GM18511 (cell line): ENCODE measurements around the gene PNLDC1.
"Not testable (repeated sequence)": the region's sequence is repeated elsewhere in the genome, so short reads cannot be mapped to it uniquely, and the experiment has no call there.

Experiments
- ATAC-seq: cut with Tn5 transposase; IDR thresholded peaks from one replicate; pipeline ENCODE4 v1.9.1; 2021; ENCODE audit warnings: mild to moderate bottlenecking, moderate library complexity; ENCODE audit not compliant: unreplicated experiment

PNLDC1 gene

GRCh38 chr6:159778542-159779103 is 21.5 kb upstream of the PNLDC1 start:
- ATAC-seq: no peak

- ATAC-seq: no peak
Measured at GRCh38 chr6:159788276-159788675, 11.8 kb upstream of the PNLDC1 start.

- no peak for ATAC-seq
Measured at GRCh38 chr6:159788753-159789376, 11.2 kb upstream of the PNLDC1 start.

- ATAC-seq: peak; percentile 80
Measured at GRCh38 chr6:159789377-159790148, 10.5 kb upstream of the PNLDC1 start, which contains the start of gene TCP1. TCP1 (minus strand) TSS chr6:159789602; CDS start chr6:159789468, 134 bp downstream.

GRCh38 chr6:159790149-159790955 is 9.7 kb upstream of the PNLDC1 start, which contains the start of gene MRPL18:
MRPL18 (plus strand) TSS chr6:159790467; CDS start chr6:159790588, 121 bp downstream.
- peak; percentile 86 for ATAC-seq

GRCh38 chr6:159790956-159791598 is 9.0 kb upstream of the PNLDC1 start:
- ATAC-seq: no peak

- ATAC-seq: not testable (repeated sequence)
Measured at GRCh38 chr6:159794976-159795375, 5.1 kb upstream of the PNLDC1 start.

- ATAC-seq: no peak
Measured at GRCh38 chr6:159797554-159797953, 2.5 kb upstream of the PNLDC1 start.

- no peak for ATAC-seq
Measured at GRCh38 chr6:159801935-159802334, 1.9 kb downstream of the PNLDC1 start.

GRCh38 chr6:159804504-159804903 is 4.4 kb downstream of the PNLDC1 start:
- ATAC-seq: no peak

GRCh38 chr6:159805440-159806020 is 5.5 kb downstream of the PNLDC1 start:
- no peak for ATAC-seq

- no peak for ATAC-seq
Measured at GRCh38 chr6:159806021-159806458, 6.0 kb downstream of the PNLDC1 start.

- no peak for ATAC-seq
Measured at GRCh38 chr6:159807150-159807858, 7.2 kb downstream of the PNLDC1 start.

- ATAC-seq: no peak
Measured at GRCh38 chr6:159808647-159809046, 8.6 kb downstream of the PNLDC1 start.

- peak; percentile 76 for ATAC-seq
Measured at GRCh38 chr6:159809149-159809548, 9.1 kb downstream of the PNLDC1 start.

- no peak for ATAC-seq
Measured at GRCh38 chr6:159813781-159814180, 13.7 kb downstream of the PNLDC1 start.

- no peak for ATAC-seq
Measured at GRCh38 chr6:159815410-159815809, 15.3 kb downstream of the PNLDC1 start.

- ATAC-seq: not testable (repeated sequence)
Measured at GRCh38 chr6:159816775-159817174, 16.7 kb downstream of the PNLDC1 start.

- ATAC-seq: no peak
Measured at GRCh38 chr6:159817951-159818739, 18.1 kb downstream of the PNLDC1 start.
